ENCODE data around the gene AVPR1B.

DNA sequence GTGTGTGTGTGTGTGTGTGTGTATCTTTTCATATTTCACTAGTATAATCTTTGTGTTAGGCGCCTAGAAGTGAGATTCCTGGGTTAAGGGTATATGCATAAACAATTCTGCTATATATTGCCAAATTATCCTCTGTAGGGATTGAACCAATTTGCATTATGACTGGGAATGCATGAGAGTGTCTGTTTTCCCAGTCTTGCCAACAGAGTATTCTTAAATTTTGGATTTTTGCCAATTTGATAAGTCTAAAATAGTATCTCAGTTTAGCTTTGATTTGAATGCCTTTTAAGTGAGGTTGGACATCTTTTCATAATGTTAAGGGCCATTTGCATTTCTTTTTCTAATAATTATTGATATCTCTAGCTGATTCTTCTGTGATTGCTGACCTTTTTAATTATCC, 8.2 kb upstream of the AVPR1B start:
- TF ChIP-seq CTCF (IDR thresholded peaks at IDR 0.05; ENCODE audit: extremely low read depth in 1 of 2, insufficient read depth in 1 of 2, low read depth in 1 of 2, low read length in 2 of 2) (no peak), JUN (IDR thresholded peaks at IDR 0.05; ENCODE audit: borderline replicate concordance, insufficient read depth, insufficient read length, low read depth) (no peak), EZH2 (IDR thresholded peaks at IDR 0.05; ENCODE audit: borderline replicate concordance, low read depth, low read length, severe bottlenecking) (no peak), POLR2A (IDR thresholded peaks at IDR 0.05; ENCODE audit: low read depth, low read length) (no peak)
- TF ChIP-seq, protein P1, sequence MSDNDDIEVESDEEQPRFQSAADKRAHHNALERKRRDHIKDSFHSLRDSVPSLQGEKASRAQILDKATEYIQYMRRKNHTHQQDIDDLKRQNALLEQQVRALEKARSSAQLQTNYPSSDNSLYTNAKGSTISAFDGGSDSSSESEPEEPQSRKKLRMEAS (IDR thresholded peaks at IDR 0.05; ENCODE audit: insufficient read depth, insufficient read length) = no peak

Measured in endothelial cell of umbilical vein (primary cell).